Measurements from ENCODE around the gene MCC.

The MCC gene

GRCh38 chr5:113003763-113004162 is 484.5 kb downstream of the MCC start:
- TF ChIP-seq CTCF (conservative IDR thresholded peaks at IDR 0.05; ENCODE audit: low read length): no peak
- DNase-seq (ENCODE audit: low read depth): no peak
- H3K4me3 ChIP-seq (ENCODE audit: low read length): no peak overlapping the region

GRCh38 chr5:113002423-113002822 is 485.8 kb downstream of the MCC start:
- no peak for TF ChIP-seq CTCF (conservative IDR thresholded peaks at IDR 0.05; ENCODE audit: low read length)
- no peak overlapping the region for H3K4me3 ChIP-seq (ENCODE audit: low read length)
- DNase-seq (ENCODE audit: low read depth): no peak

- H3K4me3 ChIP-seq (ENCODE audit: low read length): no peak overlapping the region
- no peak for TF ChIP-seq CTCF (conservative IDR thresholded peaks at IDR 0.05; ENCODE audit: low read length)
- DNase-seq (ENCODE audit: low read depth): no peak
These were observed 487.8 kb downstream of the MCC start for GRCh38 chr5:113000466-113000865.

GRCh38 chr5:112998296-112998695 is 490.0 kb downstream of the MCC start:
- TF ChIP-seq CTCF (conservative IDR thresholded peaks at IDR 0.05; ENCODE audit: low read length): no peak
- no peak overlapping the region for H3K4me3 ChIP-seq (ENCODE audit: low read length)
- DNase-seq (ENCODE audit: low read depth): no peak

- H3K4me3 ChIP-seq (ENCODE audit: low read length): no peak overlapping the region
- DNase-seq (ENCODE audit: low read depth): peak; percentile 11
- TF ChIP-seq CTCF (conservative IDR thresholded peaks at IDR 0.05; ENCODE audit: low read length): no peak
These were observed 491.4 kb downstream of the MCC start for GRCh38 chr5:112996830-112997374.

- no peak overlapping the region for H3K4me3 ChIP-seq (ENCODE audit: low read length)
- peak; percentile 68 for DNase-seq (ENCODE audit: low read depth)
- TF ChIP-seq CTCF (conservative IDR thresholded peaks at IDR 0.05; ENCODE audit: low read length): peak; percentile 96
These were observed 492.3 kb downstream of the MCC start for GRCh38 chr5:112995764-112996618.

GRCh38 chr5:112986224-112986623 is 502.0 kb downstream of the MCC start:
- TF ChIP-seq CTCF (conservative IDR thresholded peaks at IDR 0.05; ENCODE audit: low read length): no peak
- no peak for DNase-seq (ENCODE audit: low read depth)

More at GRCh38 chr5:112986224-112986623, 502.0 kb downstream of the MCC start:
- H3K4me3 ChIP-seq (ENCODE audit: low read length): no peak overlapping the region

Measured in AG10803 (cell line).